HG02798 (cell line): Measurements from ENCODE around the gene CD28.

Source experiments
- ATAC-seq: cut with Tn5 transposase; IDR thresholded peaks from one replicate; pipeline ENCODE4 v1.9.1; 2021; ENCODE audit warnings: mild to moderate bottlenecking; ENCODE audit not compliant: unreplicated experiment, poor library complexity

The CD28 gene

DNA sequence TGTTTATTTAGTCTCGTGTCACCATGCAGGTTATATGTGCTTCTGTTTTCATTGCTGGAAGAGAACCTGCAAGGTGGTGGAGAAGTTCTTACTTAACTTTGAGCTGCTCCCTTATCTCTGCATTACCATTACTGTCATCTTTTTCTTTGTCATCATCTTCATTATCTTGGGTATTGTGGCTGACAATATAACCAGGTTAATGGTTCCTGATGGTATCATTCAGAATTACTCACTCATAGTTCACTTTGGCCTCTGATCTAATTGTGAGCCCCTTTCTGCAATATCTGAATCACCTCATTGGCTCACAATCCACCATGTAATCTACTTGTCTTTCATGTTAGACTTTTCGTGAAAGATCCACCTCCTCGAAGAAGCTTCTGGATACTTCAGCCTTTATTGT, 5.0 kb downstream of the CD28 start:
- ATAC-seq = no peak

DNA sequence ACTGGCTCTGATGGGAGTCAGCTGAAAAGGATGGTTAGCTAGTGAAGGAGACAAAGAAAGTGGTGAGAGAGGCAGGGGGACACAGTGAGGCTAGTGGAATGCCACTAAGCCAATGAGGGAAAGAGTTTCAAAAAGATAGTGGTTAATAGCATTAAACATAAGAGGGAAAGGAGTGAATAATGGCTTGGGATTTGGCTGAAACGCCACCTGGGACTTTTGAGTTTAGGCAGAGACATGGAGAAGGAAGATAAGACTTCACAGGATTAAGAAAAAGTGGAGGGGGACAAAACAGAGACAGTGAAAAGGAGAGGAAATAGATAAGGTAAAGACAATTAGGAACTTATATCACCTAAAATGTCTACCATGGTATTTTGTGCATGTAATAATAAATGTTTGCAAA, 6.9 kb downstream of the CD28 start:
- ATAC-seq = no peak

DNA sequence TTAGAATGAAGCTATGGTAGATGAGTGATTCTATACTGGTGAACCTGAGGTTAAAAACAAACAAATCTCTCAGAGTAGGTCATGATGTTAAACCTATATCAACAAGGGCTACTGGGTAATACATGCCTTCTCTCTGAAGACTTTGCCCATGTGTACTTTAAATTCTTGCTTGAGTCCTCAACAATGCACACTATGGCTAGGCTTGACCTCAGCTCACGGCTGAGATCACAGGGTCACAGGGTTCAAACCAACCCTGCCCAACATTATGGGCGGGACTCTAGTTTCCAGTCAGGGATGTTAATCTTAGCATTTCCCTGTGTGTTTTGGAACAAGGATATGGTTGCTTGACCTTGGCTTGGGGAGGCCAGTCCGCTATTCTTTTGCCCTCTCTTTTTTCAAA, 7.7 kb downstream of the CD28 start:
- no peak for ATAC-seq

DNA sequence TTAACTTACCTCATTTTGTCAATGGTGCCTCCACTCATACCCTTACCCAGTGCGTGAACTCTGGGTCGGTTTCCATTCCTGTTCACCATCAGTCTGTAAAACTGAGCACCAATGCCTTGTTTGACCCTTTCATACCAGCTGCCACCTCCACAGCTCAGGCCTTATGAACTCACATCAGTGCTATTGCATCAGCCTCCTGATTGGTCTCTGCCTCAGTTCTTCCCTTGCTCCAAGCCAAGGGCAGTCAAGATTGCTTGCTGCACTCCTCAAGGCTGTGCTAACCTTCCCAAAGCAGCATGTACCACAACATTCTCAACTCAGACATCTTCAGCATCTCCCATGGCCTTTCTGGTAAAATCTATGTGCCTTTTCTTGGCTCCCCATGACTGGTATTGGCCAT, 9.3 kb downstream of the CD28 start:
- ATAC-seq = no peak

DNA sequence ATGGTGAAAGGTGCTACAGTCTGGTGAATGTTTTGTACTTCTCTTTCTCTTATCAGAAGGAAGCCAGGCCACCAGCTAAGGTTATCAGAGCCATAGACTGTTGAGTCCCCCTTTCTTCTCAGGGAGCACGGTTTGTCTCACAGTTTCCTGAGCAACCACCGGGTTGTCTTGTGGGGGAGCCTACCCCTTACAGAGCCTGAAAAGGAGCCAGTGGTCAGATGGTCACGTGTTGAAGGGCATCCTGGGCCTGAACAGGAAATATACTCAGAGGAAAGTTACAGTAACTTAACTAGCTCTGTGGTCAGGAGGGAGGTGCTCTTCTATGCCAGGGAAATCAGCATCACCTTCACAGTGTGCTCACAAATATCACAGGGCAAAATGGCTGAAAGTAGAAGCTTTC, 11.6 kb downstream of the CD28 start:
- ATAC-seq = peak; percentile 85

DNA sequence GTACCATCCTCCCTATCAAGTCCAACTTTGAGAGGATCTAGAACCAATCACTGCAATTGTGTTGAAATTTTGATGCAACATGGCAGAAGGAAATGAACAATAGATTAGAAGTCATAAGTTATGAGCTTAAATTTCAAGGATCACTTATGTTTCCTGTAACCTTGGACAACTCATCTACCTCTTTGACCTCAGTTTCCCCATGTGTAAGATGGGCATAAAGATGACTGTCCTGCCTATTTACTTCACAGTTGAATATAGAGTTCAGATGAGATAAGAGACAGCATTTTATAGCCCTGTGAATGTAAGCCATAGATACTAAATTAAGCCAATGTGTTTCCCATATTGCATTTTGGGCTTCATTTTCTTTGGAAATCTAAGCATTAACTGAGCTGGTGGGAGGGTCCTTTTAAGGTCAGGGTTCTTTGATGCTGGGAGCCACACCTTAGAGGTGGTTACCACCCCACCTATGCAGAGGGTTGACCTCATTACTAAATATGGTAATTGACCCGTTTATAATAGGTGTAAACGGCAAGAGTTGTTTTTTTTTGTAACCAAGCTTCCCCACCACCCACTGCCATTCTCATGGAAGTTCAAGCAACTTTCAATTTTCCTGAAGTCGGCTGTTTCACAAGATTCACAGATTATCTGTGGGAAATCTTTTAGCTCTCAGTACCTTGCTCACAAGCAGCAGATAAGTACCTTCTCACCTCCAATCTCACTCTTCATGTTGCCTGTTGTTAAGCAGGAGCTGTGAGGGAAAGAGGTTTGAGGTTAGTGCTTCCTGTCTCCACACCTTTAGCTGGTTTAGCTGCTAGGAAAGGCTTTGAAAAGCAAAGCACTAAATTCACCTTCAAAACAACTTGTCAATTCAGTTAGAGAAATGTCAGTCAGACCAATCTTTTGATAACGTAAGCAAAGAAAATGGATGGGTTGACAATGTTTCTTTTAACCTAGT, 13.3 kb downstream of the CD28 start:
- no peak for ATAC-seq

DNA sequence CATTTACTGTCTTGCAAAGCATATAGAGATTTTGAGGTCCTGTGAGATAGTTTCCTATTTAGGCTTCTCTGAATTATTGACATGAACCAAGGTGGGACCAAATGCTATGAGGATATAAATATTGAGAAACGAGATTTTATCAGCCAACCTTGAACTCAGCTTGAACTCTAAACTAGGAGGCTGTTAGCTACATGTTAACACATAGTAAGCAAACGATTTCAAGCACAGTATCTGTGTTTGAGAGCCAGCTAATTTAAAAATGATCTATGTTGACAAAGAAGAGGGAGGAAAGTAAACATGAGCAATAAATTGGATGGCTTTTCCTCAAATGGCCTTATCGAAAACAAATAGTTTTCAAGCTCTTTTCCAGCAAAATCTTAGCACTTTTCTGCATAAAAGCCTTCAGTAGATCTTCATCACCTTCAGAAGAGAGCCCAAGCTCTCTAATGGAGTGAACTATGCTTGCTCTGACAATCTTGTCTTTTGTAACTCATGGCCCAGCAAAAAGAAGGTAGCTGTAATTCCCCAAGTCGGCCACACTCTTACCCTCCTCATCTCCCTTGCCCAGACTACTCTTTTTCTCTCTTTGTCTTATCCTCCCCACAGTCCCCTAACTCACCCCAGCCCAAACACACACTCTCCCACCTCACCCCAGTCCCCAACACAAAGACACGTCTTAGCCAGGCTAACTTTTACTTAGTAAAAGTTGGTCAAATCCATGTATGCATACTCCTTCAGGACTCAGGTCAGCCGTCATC, 14.7 kb downstream of the CD28 start:
- ATAC-seq = no peak

DNA sequence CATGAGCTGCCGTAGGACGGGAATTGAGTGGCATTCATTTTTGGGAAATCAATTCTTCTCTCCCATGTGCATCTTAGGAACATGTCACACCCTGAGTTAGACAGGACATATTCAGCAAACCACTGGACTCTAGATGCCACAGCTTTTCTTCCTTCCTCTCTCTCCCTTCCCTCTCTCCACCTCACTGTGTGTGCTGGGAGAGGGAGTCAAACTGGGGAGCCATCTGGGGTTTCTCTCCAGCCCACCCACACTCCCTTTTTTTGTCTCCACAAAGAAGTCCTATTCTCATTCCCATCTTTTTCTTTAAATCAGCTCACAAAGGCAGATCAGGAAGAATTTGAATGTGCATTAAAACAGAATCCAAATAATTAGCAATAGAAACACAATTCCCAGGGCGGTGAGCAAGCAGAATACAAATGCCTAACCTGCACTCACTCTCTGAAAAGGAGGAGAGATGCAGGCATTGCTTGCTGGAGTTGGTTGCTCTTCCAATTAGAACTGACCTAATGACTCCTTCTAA, 15.4 kb downstream of the CD28 start:
- ATAC-seq = no peak

DNA sequence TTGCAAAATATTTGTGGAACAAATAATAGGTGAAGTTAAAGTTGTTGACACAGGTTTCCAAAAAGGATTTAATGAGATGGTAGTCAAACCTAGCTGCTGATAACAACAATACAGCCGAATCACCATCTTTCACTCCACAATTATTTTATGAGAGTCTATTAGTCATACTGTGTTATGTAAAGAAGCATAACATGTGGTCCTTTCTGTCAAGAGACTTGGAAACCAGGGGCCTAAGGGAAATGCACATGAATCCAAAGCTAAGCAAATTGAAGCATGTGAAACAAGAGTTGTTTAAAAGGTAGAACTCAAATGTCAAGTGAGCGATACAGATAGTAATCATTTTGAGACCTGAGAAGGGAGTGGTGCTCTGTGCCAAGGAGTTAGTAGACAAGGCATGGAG, 16.0 kb downstream of the CD28 start:
- no peak for ATAC-seq

DNA sequence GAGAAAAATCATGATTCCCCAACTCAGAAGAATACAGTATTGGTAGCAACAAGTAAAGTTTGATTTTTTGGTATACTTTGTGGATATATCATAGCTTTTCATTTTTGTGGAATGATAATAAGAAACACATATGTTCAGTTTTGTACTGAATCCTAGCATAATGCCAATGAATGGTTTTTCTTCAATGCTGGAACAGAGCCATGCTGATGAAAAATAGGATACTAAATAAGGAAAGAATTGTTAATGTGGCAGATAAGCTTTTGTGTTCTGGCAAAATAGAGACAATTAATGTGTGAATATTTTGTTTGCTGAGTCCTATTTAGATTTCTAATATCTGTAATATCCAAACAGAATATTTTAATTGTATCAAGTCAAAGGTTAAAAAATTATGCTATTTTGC, 21.9 kb downstream of the CD28 start:
- no peak for ATAC-seq

DNA sequence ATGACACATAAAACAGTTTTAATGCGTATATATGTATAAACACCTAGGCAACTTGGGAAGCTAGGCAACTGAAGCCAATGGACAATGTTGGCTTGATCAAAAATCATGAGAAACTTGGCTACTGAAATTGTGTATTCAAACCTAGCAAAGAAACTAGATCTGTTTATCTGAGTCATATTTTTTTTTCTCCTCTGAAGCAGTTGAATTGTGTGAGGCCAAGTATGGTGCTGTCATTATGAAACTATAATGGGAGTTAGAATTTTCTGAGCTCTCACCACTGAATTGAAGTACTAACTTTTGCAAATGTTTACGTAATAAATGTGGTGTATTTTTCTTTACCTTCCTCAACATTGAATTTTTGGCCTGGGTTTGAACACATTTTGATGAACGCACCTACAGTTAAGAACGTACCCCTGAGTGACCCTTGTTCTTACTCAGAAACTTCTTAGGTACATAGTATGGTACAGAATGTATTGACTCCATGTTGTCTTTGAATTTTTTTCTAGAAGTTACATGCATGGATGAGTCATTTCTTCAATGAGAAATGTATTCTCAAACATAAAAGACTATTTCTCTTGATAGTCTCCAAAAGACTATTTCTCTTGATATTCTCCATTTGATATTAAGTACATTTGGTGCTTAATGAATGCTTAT, 23.8 kb downstream of the CD28 start:
- ATAC-seq = peak; percentile 60

DNA sequence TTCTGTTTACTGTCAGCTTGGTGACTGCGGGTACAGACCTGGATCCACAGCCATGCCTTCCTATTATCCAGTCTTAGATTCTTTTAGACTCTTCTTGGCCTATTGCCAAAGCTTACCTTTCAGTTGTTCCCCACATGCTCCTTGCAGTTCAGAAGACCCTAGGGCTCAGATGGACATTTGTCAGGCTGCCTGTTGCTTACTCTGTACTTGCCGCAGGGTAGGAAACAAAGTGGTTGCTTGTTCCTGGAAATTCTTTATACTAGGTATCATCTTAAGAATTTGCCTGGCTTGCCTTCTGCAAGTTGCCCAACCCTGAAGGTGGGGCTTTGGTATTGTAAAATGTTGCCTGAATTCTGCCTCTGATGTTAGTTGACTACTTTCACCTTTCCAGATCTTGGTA, 24.4 kb downstream of the CD28 start:
- ATAC-seq = no peak

DNA sequence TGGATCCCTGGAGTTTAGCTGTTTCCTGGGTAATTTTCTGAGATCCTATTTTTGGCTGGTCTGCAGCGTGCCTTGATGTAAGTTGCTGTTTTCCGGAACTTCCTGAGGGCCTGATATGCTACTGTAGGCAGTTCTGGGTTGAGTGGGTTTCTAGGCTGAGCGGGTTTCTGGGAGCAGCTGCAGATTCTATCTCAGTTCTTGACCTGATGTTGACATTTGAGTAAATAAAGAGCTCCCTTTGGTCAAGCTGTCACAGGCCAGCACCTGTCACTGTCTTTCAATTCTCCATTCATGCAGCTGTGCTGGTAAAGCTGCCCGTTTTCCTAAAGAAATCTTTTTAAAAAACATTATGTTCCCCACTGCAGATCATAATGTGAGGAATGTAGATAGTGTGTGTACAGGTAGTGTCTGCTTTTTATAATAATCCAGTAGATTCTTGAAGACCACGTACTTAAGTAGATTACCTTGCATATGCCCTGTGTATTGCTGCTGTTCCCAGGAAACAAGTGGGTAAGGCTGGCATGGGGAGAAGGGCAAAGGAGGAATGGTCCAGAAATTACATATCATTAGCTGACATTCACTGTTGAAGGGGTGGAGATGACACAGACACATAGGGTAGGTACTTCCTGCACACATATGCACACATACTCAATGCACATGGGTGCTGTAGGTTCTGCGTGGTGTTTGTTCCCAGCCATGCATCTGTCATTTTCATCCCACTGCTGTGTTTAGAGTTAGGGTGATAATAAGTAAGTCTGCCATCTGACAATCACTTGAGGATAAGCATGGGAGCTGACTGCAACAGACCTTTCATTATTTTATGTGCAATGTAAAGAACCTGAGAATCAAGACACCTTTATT, 25.9 kb downstream of the CD28 start:
- ATAC-seq = peak; percentile 44

DNA sequence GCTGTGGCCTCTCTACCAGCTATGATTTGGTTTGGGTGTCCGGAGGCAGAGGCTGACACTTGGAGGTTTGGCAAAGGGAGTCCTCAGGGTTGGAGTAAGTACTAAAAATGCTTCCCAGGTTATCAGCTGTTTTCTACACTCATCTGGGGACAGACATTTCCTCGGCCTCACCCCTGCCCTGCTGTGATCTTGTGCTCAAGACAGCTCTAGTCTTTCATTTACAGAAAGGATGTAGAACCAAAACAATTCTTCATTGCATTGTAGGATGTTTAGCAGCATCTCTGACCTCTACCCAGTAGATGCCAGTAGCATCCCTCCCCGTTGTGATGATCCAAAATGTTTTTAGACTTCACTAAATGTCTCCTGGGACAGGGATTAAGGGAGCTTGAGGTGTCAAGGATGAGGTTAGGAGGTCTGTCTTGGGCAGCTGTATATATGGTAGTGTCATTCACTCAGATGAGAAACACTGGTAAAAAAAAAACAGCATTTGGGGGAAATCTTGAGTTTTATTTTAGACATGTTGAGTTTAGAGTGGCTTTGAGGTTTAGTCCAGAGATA, 26.6 kb downstream of the CD28 start:
- no peak for ATAC-seq

DNA sequence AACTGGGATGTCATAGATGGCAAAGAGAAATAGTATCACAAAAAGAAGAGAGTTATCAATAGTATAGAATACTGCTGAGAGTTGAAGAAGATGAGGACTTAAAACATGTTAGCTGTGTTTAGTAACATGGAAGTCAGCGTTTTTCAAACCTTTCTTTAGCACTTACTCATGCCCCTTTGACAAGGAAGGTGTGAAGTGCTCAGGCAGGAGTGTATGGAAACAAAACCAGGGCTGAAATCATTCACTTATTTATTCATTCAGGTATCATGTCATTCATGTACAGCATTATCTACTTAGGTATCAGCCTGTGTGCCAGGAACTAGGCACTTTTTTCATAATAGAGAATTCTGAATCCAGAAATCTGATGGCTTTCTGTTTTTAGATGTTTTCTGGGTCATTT, 27.2 kb downstream of the CD28 start:
- ATAC-seq = no peak

DNA sequence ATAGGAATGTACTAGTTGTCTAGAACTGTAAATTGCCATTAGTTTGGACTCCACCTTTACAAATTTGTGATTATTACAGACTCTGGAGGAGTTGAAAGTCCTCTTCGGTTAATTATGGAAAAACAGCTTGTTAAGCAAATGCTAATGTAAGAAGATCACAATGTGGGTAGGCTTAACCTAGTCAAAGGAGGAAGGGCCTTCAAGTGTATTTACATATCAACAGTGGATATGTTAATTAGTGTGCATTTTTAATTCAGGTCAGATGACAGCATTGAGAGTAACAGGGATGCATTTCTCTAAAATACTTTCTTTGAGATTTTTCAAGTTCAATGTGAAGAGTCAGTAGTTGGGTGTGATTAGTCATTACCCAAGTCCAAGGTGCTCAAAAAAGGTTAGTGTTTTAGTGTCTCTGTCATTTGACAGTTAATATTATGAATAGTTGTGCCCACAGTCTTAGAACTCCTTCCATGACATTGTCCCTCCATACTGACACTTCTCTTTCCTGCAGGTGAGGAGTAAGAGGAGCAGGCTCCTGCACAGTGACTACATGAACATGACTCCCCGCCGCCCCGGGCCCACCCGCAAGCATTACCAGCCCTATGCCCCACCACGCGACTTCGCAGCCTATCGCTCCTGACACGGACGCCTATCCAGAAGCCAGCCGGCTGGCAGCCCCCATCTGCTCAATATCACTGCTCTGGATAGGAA, 28.0 kb downstream of the CD28 start:
- no peak for ATAC-seq

DNA sequence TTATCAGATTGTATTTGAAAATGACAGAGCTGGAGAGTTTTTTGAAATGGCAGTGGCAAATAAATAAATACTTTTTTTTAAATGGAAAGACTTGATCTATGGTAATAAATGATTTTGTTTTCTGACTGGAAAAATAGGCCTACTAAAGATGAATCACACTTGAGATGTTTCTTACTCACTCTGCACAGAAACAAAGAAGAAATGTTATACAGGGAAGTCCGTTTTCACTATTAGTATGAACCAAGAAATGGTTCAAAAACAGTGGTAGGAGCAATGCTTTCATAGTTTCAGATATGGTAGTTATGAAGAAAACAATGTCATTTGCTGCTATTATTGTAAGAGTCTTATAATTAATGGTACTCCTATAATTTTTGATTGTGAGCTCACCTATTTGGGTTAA, 30.9 kb downstream of the CD28 start:
- peak; percentile 57 for ATAC-seq

DNA sequence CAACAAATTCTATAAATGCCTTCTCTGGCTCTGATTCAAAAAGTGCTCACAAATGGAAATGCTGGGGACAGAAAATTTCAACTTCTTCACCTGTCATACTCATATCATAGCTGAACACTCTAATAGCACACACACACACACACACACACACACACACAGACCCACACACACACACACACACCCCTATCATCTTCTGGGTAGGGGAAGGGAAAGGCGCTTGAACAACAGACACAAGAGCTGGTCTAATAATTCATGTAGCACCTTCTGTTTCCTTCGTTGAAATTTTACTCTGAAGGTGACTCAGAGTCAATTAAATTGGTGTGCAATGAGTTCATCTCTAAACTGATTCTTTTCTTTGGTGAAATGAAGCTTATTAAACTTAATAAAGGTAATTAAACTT, 32.9 kb downstream of the CD28 start:
- no peak for ATAC-seq

DNA sequence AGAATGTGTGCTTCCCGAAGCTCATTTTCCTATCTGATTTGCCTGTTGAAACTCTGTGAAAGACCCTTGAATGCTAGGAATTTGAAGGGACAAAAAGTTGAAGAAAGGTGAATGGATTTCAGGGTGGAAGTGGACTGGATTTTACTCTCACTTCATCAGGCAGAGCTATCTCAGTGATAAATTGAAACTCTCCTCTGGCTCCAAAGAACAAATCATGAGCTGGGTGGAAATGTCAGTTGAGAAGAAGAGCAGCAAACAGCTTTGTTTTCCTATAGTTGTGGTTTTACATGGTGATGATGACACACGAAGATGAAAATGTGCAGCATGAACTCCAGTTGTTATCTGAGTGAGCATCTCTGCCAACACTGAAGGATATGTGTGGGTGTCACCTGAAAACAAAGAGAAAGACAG, 34.4 kb downstream of the CD28 start:
- ATAC-seq = no peak
